Gastroesophageal sphincter (tissue), 4 donors: ENCODE results near the gene DNAJB6. TPM values are rescaled to one million over a fixed set of nuclear protein-coding genes. Genes with fewer than 3 reads are reported as not detected.

Experiments used
- ATAC-seq: fragments of 150-250 bp; one replicate; pipeline ENCODE4 v1.9.1; 2016; ENCODE audit warnings: mild to moderate bottlenecking, moderate library complexity
- H3K27ac ChIP-seq, 4 donors: fragments of 200-600 bp; sonication (generic) in 3 of 4; 1 replicate in 3 of 4; 2 replicates in 1 of 4; pipeline ENCODE4 v1.5.1; 2016 to 2019
- H3K27me3 ChIP-seq: fragments of 200-600 bp; sonication (generic); one replicate; pipeline ENCODE4 v1.5.1; 2019
- H3K36me3 ChIP-seq, 2 donors: fragments of 200-600 bp; sonication (generic); one replicate each; pipeline ENCODE4 v1.5.1; 2019; ENCODE audit warnings: control low read depth in 1 of 2
- H3K4me1 ChIP-seq, 3 donors: fragments of 200-600 bp; sonication (generic); 1 replicate in 2 of 3; 2 replicates in 1 of 3; pipeline ENCODE4 v1.5.1; 2016 to 2019; ENCODE audit warnings: control low read depth in 2 of 3
- H3K4me3 ChIP-seq, 2 donors: fragments of 200-600 bp; sonication (generic); one replicate each; pipeline ENCODE4 v1.5.1; 2019; ENCODE audit warnings: mild to moderate bottlenecking in 1 of 2, moderate library complexity in 1 of 2
- H3K9me3 ChIP-seq, 3 donors: fragments of 200-600 bp; sonication (generic); one replicate each; pipeline ENCODE4 v1.5.1; 2017 to 2019; ENCODE audit warnings: control low read depth in 2 of 3
- CTCF ChIP-seq, 4 experiments: fragments of 200-600 bp in 2 of 4; fragments of 450-650 bp in 2 of 4; sonication (generic) in 1 of 4; IDR thresholded peaks; one replicate each; pipeline ENCODE4 v1.5.1; 2017 to 2019; ENCODE audit warnings: antibody characterized with exemption in 4 of 4, mild to moderate bottlenecking in 2 of 4, moderate library complexity in 2 of 4
- EP300 ChIP-seq: sonication (generic); formaldehyde crosslinking; IDR thresholded peaks from one replicate; pipeline ENCODE4 v1.6.1; 2017; ENCODE audit warnings: antibody characterized with exemption, mild to moderate bottlenecking
- POLR2A ChIP-seq, 2 donors: fragments of 450-650 bp; IDR thresholded peaks; one replicate each; pipeline ENCODE4 v1.6.1; 2017; ENCODE audit warnings: antibody characterized with exemption in 2 of 2, mild to moderate bottlenecking in 2 of 2, moderate library complexity in 1 of 2
- POLR2AphosphoS5 ChIP-seq: sonication (generic); formaldehyde crosslinking; IDR thresholded peaks from one replicate; pipeline ENCODE4 v1.6.1; 2017; ENCODE audit warnings: antibody characterized with exemption
- WGBS, 2 donors: methylation state at CpG; one replicate each; pipeline ENCODE4 v1.1.5; 2018; ENCODE audit warnings: low coverage in 1 of 2; 5-methylcytosine and 5-hydroxymethylcytosine counted together
- total RNA-seq, 4 donors: library from RNA; depleted of rRNA; stranded (reverse); fragments of >200 nt; gene quantifications; one replicate each; pipeline ENCODE4 v1.1.0, GENCODE V29; 2016

The DNAJB6 gene
- total RNA-seq, 4 donors from 2014 or later, result 117 to 195 (median 148) TPM

- peaks cover 0 to 17% (median 2%) of the 10 kb centered on the region in 3 donors for H3K4me1 ChIP-seq
- no peak overlapping the region for H3K27ac ChIP-seq
- H3K36me3 ChIP-seq, result peaks cover 0 to 53% of the 10 kb centered on the region in 2 donors
- TF ChIP-seq EP300 (no peak), CTCF (IDR thresholded peaks at IDR 0.05) (no peak), POLR2A (IDR thresholded peaks at IDR 0.05) (no peak), POLR2AphosphoS5 (no peak)
- H3K27me3 ChIP-seq, result no peaks in the 10 kb centered on the region
- 40 to 44% methylated on average over 1 to 8 of the region's 9 CpGs for WGBS, 2 donors
- H3K9me3 ChIP-seq, result no peaks in the 10 kb centered on the region
- ATAC-seq, result no peak
- H3K4me3 ChIP-seq, result no peak overlapping the region
Observed at GRCh38 chr7:157384301-157384700, 47.5 kb downstream of the DNAJB6 start.

GRCh38 chr7:157386979-157387800 is 50.4 kb downstream of the DNAJB6 start:
- peak; percentile 88 to 92 (median 89) for TF ChIP-seq CTCF (IDR thresholded peaks at IDR 0.05)
- TF ChIP-seq POLR2AphosphoS5, result peak; percentile 77
- no peak for TF ChIP-seq POLR2A (IDR thresholded peaks at IDR 0.05)
- TF ChIP-seq EP300, result no peak
- WGBS, 2 donors, result 24 to 45% methylated on average over 10 to 23 of the region's 23 CpGs
- Histone ChIP-seq H3K4me1 (peaks cover 0 to 15% (median 2%) of the 10 kb centered on the region in 3 donors), H3K36me3 (peaks cover 0 to 69% of the 10 kb centered on the region in 2 donors), H3K27me3 (no peaks in the 10 kb centered on the region), H3K27ac (peak overlapping the region; percentile 14 to 62 (median 44)), H3K4me3 (no peak overlapping the region), H3K9me3 (no peaks in the 10 kb centered on the region)
- peak; percentile 92 for ATAC-seq

- H3K27me3 ChIP-seq, result no peaks in the 10 kb centered on the region
- peaks cover 0 to 15% (median 2%) of the 10 kb centered on the region in 3 donors for H3K4me1 ChIP-seq
- H3K4me3 ChIP-seq, result no peak overlapping the region
- 91 to 94% methylated on average over 4 to 5 of the region's 5 CpGs for WGBS, 2 donors
- peaks cover 0 to 60% of the 10 kb centered on the region in 2 donors for H3K36me3 ChIP-seq
- TF ChIP-seq CTCF (IDR thresholded peaks at IDR 0.05) (no peak), POLR2AphosphoS5 (no peak), EP300 (no peak), POLR2A (IDR thresholded peaks at IDR 0.05) (no peak)
- no peaks in the 10 kb centered on the region for H3K9me3 ChIP-seq
- no peak for ATAC-seq
- no peak overlapping the region for H3K27ac ChIP-seq
Observed at GRCh38 chr7:157388301-157388700, 51.5 kb downstream of the DNAJB6 start.

- 56 to 60% methylated on average over 8 to 9 of the region's 19 CpGs for WGBS, 2 donors
- H3K9me3 ChIP-seq, result no peaks in the 10 kb centered on the region
- ATAC-seq, result no peak
- peaks cover 0 to 45% of the 10 kb centered on the region in 2 donors for H3K36me3 ChIP-seq
- no peak for TF ChIP-seq CTCF (IDR thresholded peaks at IDR 0.05)
- no peak for TF ChIP-seq POLR2AphosphoS5
- TF ChIP-seq EP300, result no peak
- TF ChIP-seq POLR2A (IDR thresholded peaks at IDR 0.05), result no peak
- no peak overlapping the region for H3K4me3 ChIP-seq
- H3K4me1 ChIP-seq, result peaks cover 0 to 15% (median 2%) of the 10 kb centered on the region in 3 donors
- H3K27me3 ChIP-seq, result no peaks in the 10 kb centered on the region
- peak overlapping the region in 1 of 4 donors; percentile 17 for H3K27ac ChIP-seq
Observed at GRCh38 chr7:157389951-157390730, 53.3 kb downstream of the DNAJB6 start.
